Thymus (tissue), 11 donors: ENCODE measurements around the gene RESP18. TPM values are rescaled to one million over a fixed set of nuclear protein-coding genes. Genes with fewer than 3 reads are reported as not detected.

Experiments
- DNase-seq, 9 donors: peaks; one replicate each; pipeline ENCODE4 v3.0.0-alpha.2; 2013; ENCODE audit warnings: low spot score in 9 of 9, low read depth in 6 of 9, missing footprints in 1 of 9
- H3K27ac ChIP-seq, 2 donors: one replicate each; pipeline ENCODE4 v1.5.1; 2013; ENCODE audit warnings: control low read depth in 1 of 2, low read depth in 1 of 2, low read length in 1 of 2, mild to moderate bottlenecking in 1 of 2, moderate library complexity in 1 of 2
- H3K27me3 ChIP-seq, 2 donors: one replicate each; pipeline ENCODE4 v1.5.1; 2013; ENCODE audit warnings: low read length in 1 of 2; ENCODE audit not compliant: control insufficient read depth in 2 of 2, insufficient read depth in 1 of 2
- H3K36me3 ChIP-seq, 2 donors: one replicate each; pipeline ENCODE4 v1.5.1; 2013; ENCODE audit warnings: low read length in 1 of 2, mild to moderate bottlenecking in 1 of 2, moderate library complexity in 1 of 2; ENCODE audit not compliant: control insufficient read depth in 2 of 2, insufficient read depth in 2 of 2
- H3K4me1 ChIP-seq, 2 donors: one replicate each; pipeline ENCODE4 v1.5.1; 2013; ENCODE audit warnings: low read length in 2 of 2; ENCODE audit not compliant: control insufficient read depth in 2 of 2, insufficient read depth in 2 of 2
- H3K4me3 ChIP-seq, 2 donors: one replicate each; pipeline ENCODE4 v1.5.1; 2013; ENCODE audit warnings: low read length in 2 of 2, control low read depth in 1 of 2, mild to moderate bottlenecking in 1 of 2
- H3K9me3 ChIP-seq, 2 donors: one replicate each; pipeline ENCODE4 v1.5.1; 2013; ENCODE audit warnings: low read length in 1 of 2, mild to moderate bottlenecking in 1 of 2; ENCODE audit not compliant: control insufficient read depth in 2 of 2, insufficient read depth in 1 of 2
- WGBS: extraction: QIAGEN DNeasy Blood & Tissue Kit; methylation state at CpG from one replicate; pipeline ENCODE4 v1.1.7; 2013; 5-methylcytosine and 5-hydroxymethylcytosine counted together
- polyA plus RNA-seq: library from polyadenylated mRNA; stranded (reverse); fragments of 200-250 nt; gene quantifications from one replicate; pipeline ENCODE4 v1.2.3, GENCODE V29; 2013
- total RNA-seq: library from RNA; stranded (reverse); fragments of 120-200 nt; gene quantifications from one replicate; pipeline ENCODE4 v1.2.4, GENCODE V29; 2013
- donor health status: healthy.

The RESP18 gene
- total and polyA plus RNA-seq, 2 donors: 0.07 TPM; not detected in 1

GRCh38 chr2:219297766-219298456 lies 34.6 kb downstream of the RESP18 start:
- no peaks in the 10 kb centered on the region for H3K9me3 ChIP-seq
- no peak overlapping the region for H3K4me3 ChIP-seq
- peaks cover 18 to 31% of the 10 kb centered on the region in 2 donors for H3K4me1 ChIP-seq
- peaks cover 9 to 73% of the 10 kb centered on the region in 2 donors for H3K27me3 ChIP-seq
- H3K27ac ChIP-seq: no peak overlapping the region
- WGBS: 92% methylated on average over 14 of the region's 14 CpGs
- no peak for DNase-seq
- H3K36me3 ChIP-seq: no peaks in the 10 kb centered on the region

- H3K36me3 ChIP-seq: no peaks in the 10 kb centered on the region
- H3K9me3 ChIP-seq: no peaks in the 10 kb centered on the region
- H3K4me1 ChIP-seq: peaks cover 18 to 31% of the 10 kb centered on the region in 2 donors
- WGBS: 75% methylated on average over 25 of the region's 25 CpGs
- H3K4me3 ChIP-seq: no peak overlapping the region
- H3K27ac ChIP-seq: no peak overlapping the region
- peak in 5 of 9 donors; percentile 47 to 81 (median 62) for DNase-seq
- H3K27me3 ChIP-seq: peaks cover 9 to 73% of the 10 kb centered on the region in 2 donors
Observed at GRCh38 chr2:219296631-219297391, 35.7 kb downstream of the RESP18 start.

- H3K27me3 ChIP-seq: peaks cover 9 to 74% of the 10 kb centered on the region in 2 donors
- no peak overlapping the region for H3K27ac ChIP-seq
- peaks cover 18 to 31% of the 10 kb centered on the region in 2 donors for H3K4me1 ChIP-seq
- DNase-seq: no peak
- no peak overlapping the region for H3K4me3 ChIP-seq
- no peaks in the 10 kb centered on the region for H3K36me3 ChIP-seq
- WGBS: 95% methylated on average over 14 of the region's 14 CpGs
- H3K9me3 ChIP-seq: no peaks in the 10 kb centered on the region
Observed at GRCh38 chr2:219296142-219296541, 36.4 kb downstream of the RESP18 start.

- H3K27ac ChIP-seq: peak overlapping the region in 1 of 2 donors; percentile 69
- peaks cover 18 to 31% of the 10 kb centered on the region in 2 donors for H3K4me1 ChIP-seq
- peak; percentile 71 to 92 (median 80) for DNase-seq
Observed at GRCh38 chr2:219294356-219295351, 37.9 kb downstream of the RESP18 start.

GRCh38 chr2:219293736-219294231 lies 38.8 kb downstream of the RESP18 start:
- no peak overlapping the region for H3K27ac ChIP-seq

More at GRCh38 chr2:219294356-219295351, 37.9 kb downstream of the RESP18 start:
- Histone ChIP-seq H3K36me3 (no peaks in the 10 kb centered on the region), H3K4me3 (peak overlapping the region; percentile 45 to 59), H3K9me3 (no peaks in the 10 kb centered on the region), H3K27me3 (peaks cover 6 to 68% of the 10 kb centered on the region in 2 donors)
- WGBS: 7% methylated on average over 67 of the region's 67 CpGs

GRCh38 chr2:219292616-219293015 lies 39.9 kb downstream of the RESP18 start:
- Histone ChIP-seq H3K27ac (no peak overlapping the region), H3K36me3 (no peaks in the 10 kb centered on the region), H3K4me3 (no peak overlapping the region), H3K4me1 (peaks cover 18 to 23% of the 10 kb centered on the region in 2 donors), H3K27me3 (peaks cover 4 to 59% of the 10 kb centered on the region in 2 donors), H3K9me3 (no peaks in the 10 kb centered on the region)
- no peak for DNase-seq
- WGBS: 97% methylated on average over 9 of the region's 9 CpGs

More at GRCh38 chr2:219293736-219294231, 38.8 kb downstream of the RESP18 start:
- WGBS: 94% methylated on average over 5 of the region's 5 CpGs
- peaks cover 4 to 60% of the 10 kb centered on the region in 2 donors for H3K27me3 ChIP-seq
- no peaks in the 10 kb centered on the region for H3K36me3 ChIP-seq
- peaks cover 18 to 30% of the 10 kb centered on the region in 2 donors for H3K4me1 ChIP-seq
- H3K4me3 ChIP-seq: no peak overlapping the region
- no peaks in the 10 kb centered on the region for H3K9me3 ChIP-seq
- DNase-seq: no peak

- no peak for DNase-seq
- peaks cover 14 to 17% of the 10 kb centered on the region in 2 donors for H3K4me1 ChIP-seq
- H3K4me3 ChIP-seq: no peak overlapping the region
Observed at GRCh38 chr2:219291910-219292490, 40.5 kb downstream of the RESP18 start.

GRCh38 chr2:219291394-219291793 lies 41.1 kb downstream of the RESP18 start:
- no peaks in the 10 kb centered on the region for H3K9me3 ChIP-seq
- peaks cover 0 to 2% of the 10 kb centered on the region in 2 donors for H3K36me3 ChIP-seq
- peaks cover 9 to 10% of the 10 kb centered on the region in 2 donors for H3K4me1 ChIP-seq
- H3K4me3 ChIP-seq: no peak overlapping the region
- peaks cover 4 to 54% of the 10 kb centered on the region in 2 donors for H3K27me3 ChIP-seq
- WGBS: 81% methylated on average over 7 of the region's 7 CpGs
- H3K27ac ChIP-seq: no peak overlapping the region
- no peak for DNase-seq

More at GRCh38 chr2:219291910-219292490, 40.5 kb downstream of the RESP18 start:
- peaks cover 4 to 59% of the 10 kb centered on the region in 2 donors for H3K27me3 ChIP-seq
- H3K36me3 ChIP-seq: no peaks in the 10 kb centered on the region
- no peak overlapping the region for H3K27ac ChIP-seq
- WGBS: 90% methylated on average over 4 of the region's 4 CpGs
- H3K9me3 ChIP-seq: no peaks in the 10 kb centered on the region
